Heart right ventricle (tissue), 16 donors: Measurements from ENCODE around the gene RAD18. TPM values are rescaled to one million over a fixed set of nuclear protein-coding genes. Genes with fewer than 3 reads are reported as not detected.

Experiments
- ATAC-seq, 8 donors: fragments of 200-7000 bp; cut with Tn5 transposase; one replicate each; pipeline ENCODE4 v1.9.1; 2020; ENCODE audit warnings: mild to moderate bottlenecking in 8 of 8, moderate library complexity in 8 of 8, moderate number of reproducible peaks in 1 of 8
- DNase-seq, 2 donors: peaks; one replicate each; pipeline ENCODE4 v3.0.0-alpha.2; 2020
- H3K27ac ChIP-seq, 10 donors: fragments of 200-600 bp; sonication (generic) in 2 of 10; one replicate each; pipeline versions ENCODE4 v1.5.0 to v1.8.0; 2020 to 2022; ENCODE audit warnings: mild to moderate bottlenecking in 3 of 10
- H3K27me3 ChIP-seq, 7 donors: fragments of 200-600 bp; one replicate each; pipeline ENCODE4 v1.8.0; 2021 to 2022; ENCODE audit warnings: mild to moderate bottlenecking in 2 of 7
- H3K36me3 ChIP-seq, 9 donors: fragments of 200-600 bp; sonication (generic) in 1 of 9; one replicate each; pipeline versions ENCODE4 v1.5.0 to v1.8.0; 2020 to 2022; ENCODE audit warnings: mild to moderate bottlenecking in 2 of 9
- H3K4me1 ChIP-seq, 9 donors: fragments of 200-600 bp; sonication (generic) in 1 of 9; one replicate each; pipeline versions ENCODE4 v1.5.0 to v1.8.0; 2020 to 2022; ENCODE audit warnings: mild to moderate bottlenecking in 4 of 9
- H3K4me3 ChIP-seq, 10 donors: fragments of 200-600 bp; sonication (generic) in 2 of 10; one replicate each; pipeline versions ENCODE4 v1.5.0 to v1.8.0; 2020 to 2022; ENCODE audit warnings: mild to moderate bottlenecking in 7 of 10, moderate library complexity in 2 of 10
- H3K9me3 ChIP-seq, 11 donors: fragments of 200-600 bp in 10 of 11; sonication (generic) in 2 of 11; one replicate each; pipeline versions ENCODE4 v1.5.0 to v1.8.0; 2013 to 2022; ENCODE audit warnings: mild to moderate bottlenecking in 2 of 11, control low read depth in 1 of 11, moderate library complexity in 1 of 11
- CTCF ChIP-seq, 9 donors: fragments of 200-600 bp; sonication (generic) in 2 of 9; IDR thresholded peaks; one replicate each; pipeline versions ENCODE4 v1.5.0 to v1.8.0; 2021 to 2022; ENCODE audit warnings: antibody characterized with exemption in 9 of 9, mild to moderate bottlenecking in 5 of 9, moderate library complexity in 1 of 9
- WGBS, 2 donors: extraction: QIAGEN DNeasy Blood & Tissue Kit; methylation state at CpG; one replicate each; pipeline ENCODE4 v1.1.7; 2013; ENCODE audit warnings: inconsistent platforms in 1 of 2; 5-methylcytosine and 5-hydroxymethylcytosine counted together
- intact Hi-C, 10 donors: fragments of 100-400 bp; cut with DNase I; formaldehyde crosslinking; loops; one replicate each; pipeline versions ENCODE4 v1.11.1 to v1.14.2; 2022
- polyA plus RNA-seq, 2 donors: library from polyadenylated mRNA; stranded (reverse); fragments of 200-250 nt; gene quantifications; one replicate each; pipeline ENCODE4 v1.2.3, GENCODE V29; 2013
- total RNA-seq, 10 donors: library from RNA; stranded (reverse); fragmentation: NEBNext Ultra II Directional in 3 of 10; extraction: Animal tissue kit (Norgen Biotek cat#: 25700) in 3 of 10; gene quantifications; one replicate each; pipeline versions ENCODE4 v1.2.1 to v1.2.4, GENCODE V29; 2021 to 2023
- donor health status: Arrhythmogenic right ventricular cardiomyopathy.
- donor health status: ischemic (EF 13 %, LVEDD 7.1; RV severe dilation, severe dysfunction).
- donor health status: healthy with polysubstance abuse.
- donor health status: DM: no; HTN: yes; CAD: no.
- donor health status: DM: no; HTN: no; CAD: no.
- donor health status: ischemic (EF 25% LVEDD 6.9; RV normal size, moderate dysfunction).
- donor health status: ischemic (EF 25% LVEDD 5.7; RV mildly dilated, moderate dysfunction).
- donor health status: healthy.
- donor health status: DM: yes; HTN: yes; CAD: no.
- donor health status: Ischemic cardiomyopathy.
- donor health status: ischemic (EF 35%, LVEDD 5.7; RV mildly dilated, moderate dysfunction).
- donor health status: nonischemic (EF 11% LVEDD 7.7; RV severe dilation, severe dysfunction).
- donor health status: DM: yes; HTN: yes; CAD: no.
- donor health status: PGD.
- donor health status: ischemic (EF 29% LVEDD 5.4; RV normal size, mild dysfunction).
- donor health status: nonischemic (EF 23%, LVEDD 6.1; RV moderate dilation, normal function).

Gene RAD18
- total and polyA plus RNA-seq, 12 donors = 0.97 to 4.6 (median 2.8) TPM

- ATAC-seq (no peak), DNase-seq (no peak)
- Histone ChIP-seq H3K27ac (no peak overlapping the region), H3K4me1 (no peaks in the 10 kb centered on the region), H3K36me3 (peaks cover 0 to 49% (median 0%) of the 10 kb centered on the region in 9 donors), H3K27me3 (no peaks in the 10 kb centered on the region), H3K4me3 (no peak overlapping the region), H3K9me3 (peaks cover 0 to 16% (median 0%) of the 10 kb centered on the region in 11 donors)
- intact Hi-C loops = no loop called here
- WGBS, 2 donors = 59 to 66% methylated on average over 3 of the region's 3 CpGs
- no peak for TF ChIP-seq CTCF (IDR thresholded peaks at IDR 0.05)
These were observed 17.2 kb downstream of the RAD18 start for GRCh38 chr3:8945890-8946600.

GRCh38 chr3:8942746-8943488, 20.4 kb downstream of the RAD18 start:
- WGBS, 2 donors = 86 to 87% methylated on average over 4 of the region's 4 CpGs
- Histone ChIP-seq H3K4me1 (peaks cover 0 to under 1% (median 0%) of the 10 kb centered on the region in 9 donors), H3K9me3 (peaks cover 0 to 16% (median 0%) of the 10 kb centered on the region in 11 donors), H3K36me3 (peaks cover 0 to 60% (median 3%) of the 10 kb centered on the region in 9 donors), H3K27ac (no peak overlapping the region), H3K27me3 (no peaks in the 10 kb centered on the region), H3K4me3 (no peak overlapping the region)
- ATAC-seq = no peak
- no peak for DNase-seq
- intact Hi-C loops = no loop called here
- TF ChIP-seq CTCF (IDR thresholded peaks at IDR 0.05) = no peak

- ATAC-seq (no peak), DNase-seq (no peak)
- no peaks in the 10 kb centered on the region for H3K27me3 ChIP-seq
- no peak for TF ChIP-seq CTCF (IDR thresholded peaks at IDR 0.05)
- peaks cover 0 to 16% (median 0%) of the 10 kb centered on the region in 11 donors for H3K9me3 ChIP-seq
- H3K4me3 ChIP-seq = no peak overlapping the region
- H3K27ac ChIP-seq = no peak overlapping the region
- peaks cover 0 to 55% (median 3%) of the 10 kb centered on the region in 9 donors for H3K36me3 ChIP-seq
- 95 to 97% methylated on average over 4 of the region's 4 CpGs for WGBS, 2 donors
- intact Hi-C loops = no loop called here
- H3K4me1 ChIP-seq = peaks cover 0 to 9% (median 4%) of the 10 kb centered on the region in 9 donors
These were observed 21.2 kb downstream of the RAD18 start for GRCh38 chr3:8942115-8942514.

GRCh38 chr3:8938021-8938420, 25.3 kb downstream of the RAD18 start:
- peak in 5 of 9 donors; percentile 19 to 46 (median 24) for TF ChIP-seq CTCF (IDR thresholded peaks at IDR 0.05)
- Histone ChIP-seq H3K27me3 (no peaks in the 10 kb centered on the region), H3K36me3 (peaks cover 0 to 51% (median 3%) of the 10 kb centered on the region in 9 donors), H3K4me3 (no peak overlapping the region), H3K4me1 (peaks cover 0 to 19% (median 4%) of the 10 kb centered on the region in 9 donors), H3K27ac (peak overlapping the region in 6 of 10 donors; percentile 13 to 71 (median 62)), H3K9me3 (peaks cover 0 to 6% (median 0%) of the 10 kb centered on the region in 11 donors)
- DNase-seq (no peak), ATAC-seq (no peak)
- WGBS, 2 donors = 73 to 82% methylated on average over 1 of the region's 1 CpG
- intact Hi-C loops = no loop called here
